HepG2 (cell line): ENCODE data around the gene ACTL7B. TPM values are rescaled to one million over a fixed set of nuclear protein-coding genes. Genes with fewer than 3 reads are reported as not detected.

Source experiments
- ATAC-seq: fragments of 200-7000 bp; cut with Tn5 transposase; 3 replicates; pipeline ENCODE4 v1.9.1; 2020; ENCODE audit warnings: mild to moderate bottlenecking, moderate library complexity
- BruUV-seq: library from RNA; stranded (reverse); fragments of 400-500 nt; replicated peaks from 2 replicates; lab custom pipeline; 2021; lab: Mats Ljungman, UMichigan
- CTCF ChIA-PET: fragments of 300-600 bp; formaldehyde crosslinking; extraction: SDS; loops from one replicate; lab custom pipeline; 2021; ENCODE audit warnings: low total read pairs, inconsistent platforms, low intra/inter-chr PET ratio; lab: Yijun Ruan, JAX
- POLR2A ChIA-PET: fragments of 350-600 bp; sonication (Branson Sonifier 250); formaldehyde crosslinking; loops from one replicate; lab custom pipeline; 2020; ENCODE audit warnings: antibody characterized with exemption, inconsistent platforms; lab: Yijun Ruan, JAX
- DNase-seq: peaks from one replicate; pipeline ENCODE4 v3.0.0-alpha.2; 2015; ENCODE audit warnings: low spot score
- FAIRE-seq: peaks from 3 replicates; lab custom pipeline; 2011; peaks lifted over from hg19 to GRCh38; lab: Jason Lieb, UNC
- H2AFZ ChIP-seq: one replicate; pipeline ENCODE4 v1.6.1; 2011; ENCODE audit warnings: low read length, inconsistent platforms
- H3K27ac ChIP-seq: fragments of 300-600 bp; 3 replicates; pipeline ENCODE4 v1.8.0; 2011; ENCODE audit warnings: mixed run types, mild to moderate bottlenecking, mixed read lengths, low read length, inconsistent platforms; ENCODE audit not compliant: insufficient read depth; ENCODE audit errors: extremely low read length
- H3K27me3 ChIP-seq, 2 experiments: fragments of 200-600 bp in 1 of 2; 2 replicates in 1 of 2; 3 replicates in 1 of 2; pipeline versions ENCODE4 v1.6.0 to v1.8.0; 2011; ENCODE audit warnings: low read length in 2 of 2, mild to moderate bottlenecking in 2 of 2, moderate library complexity in 2 of 2, inconsistent platforms in 1 of 2; ENCODE audit not compliant: insufficient read depth in 2 of 2, control insufficient read depth in 1 of 2
- H3K36me3 ChIP-seq, 2 experiments: fragments of 200-600 bp in 1 of 2; replicated peaks in 1 of 2; 2 replicates in 1 of 2; 3 replicates in 1 of 2; pipeline versions ENCODE4 v1.5.1 to v1.8.0; 2011; ENCODE audit warnings: low read length in 2 of 2, inconsistent platforms in 1 of 2; ENCODE audit not compliant: insufficient read depth in 2 of 2, control insufficient read depth in 1 of 2
- H3K4me1 ChIP-seq: 2 replicates; pipeline ENCODE4 v1.5.1; 2012; ENCODE audit warnings: low read length, inconsistent platforms; ENCODE audit not compliant: insufficient read depth
- H3K4me2 ChIP-seq: 2 replicates; pipeline ENCODE4 v1.6.0; 2011; ENCODE audit warnings: low read depth, low read length, inconsistent platforms
- H3K4me3 ChIP-seq, 3 experiments: fragments of 200-600 bp in 1 of 3; sonication (generic), shearing (Covaris generic) in 1 of 3; replicated peaks in 1 of 3; 2 replicates each; pipeline ENCODE4 v1.5.1; 2011 to 2016; ENCODE audit warnings: low read length in 3 of 3, inconsistent platforms in 2 of 3, low read depth in 2 of 3, mild to moderate bottlenecking in 2 of 3, control low read depth in 1 of 3, mixed read lengths in 1 of 3; ENCODE audit not compliant: insufficient read depth in 1 of 3
- H3K79me2 ChIP-seq: one replicate; pipeline ENCODE4 v1.6.1; 2011; ENCODE audit warnings: low read length, inconsistent platforms; ENCODE audit not compliant: insufficient read depth
- H3K9ac ChIP-seq: 2 replicates; pipeline ENCODE4 v1.6.0; 2011; ENCODE audit warnings: mild to moderate bottlenecking, low read depth, low read length, inconsistent platforms; ENCODE audit not compliant: insufficient read depth
- H3K9me3 ChIP-seq: 2 replicates; pipeline ENCODE4 v1.5.1; 2012; ENCODE audit warnings: mild to moderate bottlenecking, low read length
- H4K20me1 ChIP-seq: 2 replicates; pipeline ENCODE4 v1.6.0; 2011; ENCODE audit warnings: inconsistent platforms, mild to moderate bottlenecking, low read length, moderate library complexity; ENCODE audit not compliant: insufficient read depth
- BRD4 ChIP-seq: sonication (generic); formaldehyde crosslinking; IDR thresholded peaks from 2 replicates; pipeline ENCODE4 v1.4.0; 2020; ENCODE audit warnings: missing genetic modification reagents
- ELF3 ChIP-seq: IDR thresholded peaks from 2 replicates; pipeline ENCODE4 v1.6.1; 2016; ENCODE audit warnings: missing genetic modification reagents, missing compliant biosample characterization
- ESRRA ChIP-seq: sonication (generic); formaldehyde crosslinking; IDR thresholded peaks from 2 replicates; pipeline ENCODE4 v1.5.1; 2020; ENCODE audit warnings: mild to moderate bottlenecking, low read depth, missing genetic modification reagents
- ETV6 ChIP-seq: sonication (generic); formaldehyde crosslinking; conservative IDR thresholded peaks from 2 replicates; pipeline ENCODE4 v1.4.0; 2020; ENCODE audit warnings: missing genetic modification reagents
- FOXP4 ChIP-seq: sonication (generic); formaldehyde crosslinking; IDR thresholded peaks from 2 replicates; pipeline ENCODE4 v1.4.0; 2020; ENCODE audit warnings: missing genetic modification reagents
- IKZF4 ChIP-seq: sonication (generic); formaldehyde crosslinking; IDR thresholded peaks from 2 replicates; pipeline ENCODE4 v1.5.1; 2020; ENCODE audit warnings: borderline replicate concordance, mild to moderate bottlenecking, low read depth, missing genetic modification reagents; ENCODE audit errors: not compliant biosample characterization
- PLSCR1 ChIP-seq: sonication (generic); formaldehyde crosslinking; IDR thresholded peaks from 2 replicates; pipeline ENCODE4 v1.5.0; 2020; ENCODE audit warnings: missing genetic modification reagents, mild to moderate bottlenecking, borderline replicate concordance
- SIX1 ChIP-seq: sonication (generic); formaldehyde crosslinking; IDR thresholded peaks from 2 replicates; pipeline ENCODE4 v1.4.0; 2020; ENCODE audit warnings: missing genetic modification reagents, borderline replicate concordance
- TBX2 ChIP-seq: sonication (generic); formaldehyde crosslinking; IDR thresholded peaks from 2 replicates; pipeline ENCODE4 v1.5.0; 2020; ENCODE audit warnings: missing genetic modification reagents, mild to moderate bottlenecking, borderline replicate concordance
- ZBED4 ChIP-seq: sonication (generic); formaldehyde crosslinking; IDR thresholded peaks from 2 replicates; pipeline ENCODE4 v1.4.0; 2020; ENCODE audit warnings: missing genetic modification reagents, borderline replicate concordance
- ZBTB3 ChIP-seq: sonication (generic); formaldehyde crosslinking; IDR thresholded peaks from 2 replicates; pipeline ENCODE4 v1.4.0; 2020; ENCODE audit warnings: low read depth, mild to moderate bottlenecking, moderate library complexity, missing genetic modification reagents, borderline replicate concordance
- ZFYVE20 ChIP-seq: sonication (generic); formaldehyde crosslinking; IDR thresholded peaks from 2 replicates; pipeline ENCODE4 v1.8.0; 2023; ENCODE audit warnings: low read depth, mild to moderate bottlenecking, moderate library complexity, missing genetic modification reagents, borderline replicate concordance
- ZNF225 ChIP-seq: sonication (generic); formaldehyde crosslinking; IDR thresholded peaks from 2 replicates; pipeline ENCODE4 v1.4.0; 2020; ENCODE audit warnings: mild to moderate bottlenecking, missing genetic modification reagents
- ZNF607 ChIP-seq: sonication (generic); formaldehyde crosslinking; IDR thresholded peaks from 2 replicates; pipeline ENCODE4 v1.5.1; 2020; ENCODE audit warnings: missing genetic modification reagents, mild to moderate bottlenecking, borderline replicate concordance
- ZNF777 ChIP-seq: sonication (generic); formaldehyde crosslinking; IDR thresholded peaks from 2 replicates; pipeline ENCODE4 v1.4.0; 2020; ENCODE audit warnings: missing genetic modification reagents
- ZNF800 ChIP-seq: sonication (generic); formaldehyde crosslinking; IDR thresholded peaks from 2 replicates; pipeline ENCODE4 v1.4.0; 2020; ENCODE audit warnings: missing genetic modification reagents
- WGBS: methylation state at CpG from one replicate; pipeline ENCODE4 v1.1.6; 2017; ENCODE audit warnings: low lambda C conversion rate; 5-methylcytosine and 5-hydroxymethylcytosine counted together
- in situ Hi-C: cut with HindIII; loops from 2 replicates; pipeline ENCODE4 v1.10.0; 2017; ENCODE audit warnings: low pct_unique_long_range_greater_than_20kb; ENCODE audit not compliant: extremely low pct_ligation_motif_present
- intact Hi-C: fragments of 100-400 bp; cut with micrococcal nuclease; formaldehyde crosslinking; loops from one replicate; pipeline ENCODE4 v1.10.0; 2022; ENCODE audit not compliant: unreplicated experiment
- polyA plus RNA-seq, 8 experiments: library from polyadenylated mRNA; depleted of rRNA in 3 of 8; stranded (reverse) in 7 of 8; unstranded in 1 of 8; fragments of >200 nt; fragmentation: Illumina TruSeq in 4 of 8; extraction: Trizol in 4 of 8; gene quantifications; 2 replicates each; pipeline versions ENCODE4 v1.2.1 to v1.2.3, GENCODE V29; 2011 to 2016; ENCODE audit warnings: low read depth in 4 of 8, missing spikeins in 1 of 8, mixed read lengths in 1 of 8; ENCODE audit not compliant: insufficient read depth in 1 of 8
- total RNA-seq, 5 experiments: library from RNA; depleted of rRNA; stranded (reverse); fragments of >200 nt; fragmentation: Illumina TruSeq; extraction: Trizol; gene quantifications; 2 replicates each; pipeline ENCODE4 v1.2.3, GENCODE V29; 2016; ENCODE audit warnings: low read depth in 1 of 5

The ACTL7B gene
- total and polyA plus RNA-seq, 2 of the 13 experiments (the other 11 are each of a cell fraction or from before 2014, with no cell fraction given): 0.07 to 0.11 TPM

- DNase-seq (no peak), FAIRE-seq (no peak), ATAC-seq (no peak)
- Histone ChIP-seq H3K4me1 (peaks cover 65% of the 10 kb centered on the region), H3K36me3 (no peaks in the 10 kb centered on the region), H3K4me3 (no peak overlapping the region), H3K9ac (no peak overlapping the region), H3K79me2 (no peaks in the 10 kb centered on the region), H3K9me3 (no peaks in the 10 kb centered on the region), H2AFZ (no peak overlapping the region), H4K20me1 (no peaks in the 10 kb centered on the region), H3K4me2 (no peak overlapping the region), H3K27me3 (no peaks in the 10 kb centered on the region), H3K27ac (no peak overlapping the region)
- intact Hi-C loops (loop anchor here (5.0 kb wide), 3 partner anchors 50 to 1330 kb away; no protein-coding TSS in a partner anchor), in situ Hi-C loops (loop anchor here (25.0 kb wide), 1 partner anchor 1325 kb away; the partner anchor contains the start of gene KLF4)
- 42% methylated on average over 1 of the region's 1 CpG for WGBS
- BruUV-seq: no TSS peak
- POLR2A ChIA-PET: no interaction called here
- CTCF ChIA-PET: no interaction called here
- TF ChIP-seq TBX2 (CRISPR knock-in tag): no peak
- no peak for TF ChIP-seq FOXP4 (CRISPR knock-in tag)
- TF ChIP-seq PLSCR1 (CRISPR knock-in tag): no peak
- no peak for TF ChIP-seq ZBTB3
- TF ChIP-seq IKZF4 (CRISPR knock-in tag): no peak
- no peak for TF ChIP-seq ZBED4 (CRISPR knock-in tag)
- TF ChIP-seq ESRRA (CRISPR knock-in tag): no peak
- TF ChIP-seq ZNF777: no peak
- no peak for TF ChIP-seq ZFYVE20 (CRISPR knock-in tag)
- TF ChIP-seq ELF3: no peak
- TF ChIP-seq ZNF607 (CRISPR knock-in tag): no peak
- TF ChIP-seq ZNF225: no peak
- TF ChIP-seq SIX1 (CRISPR knock-in tag): no peak
- TF ChIP-seq ZNF800 (CRISPR knock-in tag): no peak
- TF ChIP-seq ETV6 (CRISPR knock-in tag): no peak
- no peak for TF ChIP-seq BRD4
Observed at GRCh38 chr9:108811944-108812343, 43.8 kb downstream of the ACTL7B start.
